GM18867 (cell line): ENCODE data around the gene AQP2.

ENCODE experiments used
- ATAC-seq: cut with Tn5 transposase; IDR thresholded peaks from one replicate; pipeline ENCODE4 v1.9.1; 2021; ENCODE audit warnings: mild to moderate bottlenecking, moderate library complexity; ENCODE audit not compliant: unreplicated experiment

The AQP2 gene

GRCh38 chr12:49967777-49968250 lies 17.3 kb downstream of the AQP2 start:
- no peak for ATAC-seq

GRCh38 chr12:49968471-49968870 lies 17.9 kb downstream of the AQP2 start:
- no peak for ATAC-seq

GRCh38 chr12:49969027-49969426 lies 18.5 kb downstream of the AQP2 start:
- no peak for ATAC-seq

GRCh38 chr12:49969651-49970429 lies 19.3 kb downstream of the AQP2 start:
- ATAC-seq, result no peak

GRCh38 chr12:49970658-49971057 lies 20.1 kb downstream of the AQP2 start:
- no peak for ATAC-seq

GRCh38 chr12:49971141-49971540 lies 20.6 kb downstream of the AQP2 start:
- ATAC-seq, result no peak

- ATAC-seq, result no peak
Observed at GRCh38 chr12:49972129-49972528, 21.6 kb downstream of the AQP2 start.

GRCh38 chr12:49972641-49973360 lies 22.3 kb downstream of the AQP2 start, which contains the start of gene AQP6:
Gene AQP6 (plus strand): TSS chr12:49972947. CDS start chr12:49973174, 227 bp downstream.
- ATAC-seq, result no peak

- ATAC-seq, result no peak
Observed at GRCh38 chr12:49973361-49973830, 22.9 kb downstream of the AQP2 start.

- no peak for ATAC-seq
Observed at GRCh38 chr12:49974231-49974675, 23.7 kb downstream of the AQP2 start.

- ATAC-seq, result no peak
Observed at GRCh38 chr12:49974677-49975317, 24.3 kb downstream of the AQP2 start.

GRCh38 chr12:49975318-49975761 lies 24.8 kb downstream of the AQP2 start:
- ATAC-seq, result no peak

- no peak for ATAC-seq
Observed at GRCh38 chr12:49976557-49976956, 26.0 kb downstream of the AQP2 start.

- no peak for ATAC-seq
Observed at GRCh38 chr12:49978125-49978524, 27.6 kb downstream of the AQP2 start.

GRCh38 chr12:49979016-49979586 lies 28.6 kb downstream of the AQP2 start:
- ATAC-seq, result no peak

- ATAC-seq, result no peak
Observed at GRCh38 chr12:49979791-49980190, 29.3 kb downstream of the AQP2 start.

GRCh38 chr12:49980501-49981349 lies 30.2 kb downstream of the AQP2 start:
- no peak for ATAC-seq

- no peak for ATAC-seq
Observed at GRCh38 chr12:49982246-49983087, 31.9 kb downstream of the AQP2 start.

GRCh38 chr12:49983892-49984291 lies 33.4 kb downstream of the AQP2 start:
- no peak for ATAC-seq
